Ovary (tissue), 9 donors: ENCODE results near the gene MELTF. TPM values are rescaled to one million over a fixed set of nuclear protein-coding genes. Genes with fewer than 3 reads are reported as not detected.

Experiments used
- DNase-seq, 5 donors: peaks; one replicate each; pipeline ENCODE4 v3.0.0-alpha.2; 2019 to 2020
- H3K27ac ChIP-seq, 2 donors: fragments of 200-600 bp; one replicate each; pipeline versions ENCODE4 v1.5.1 to v1.8.0; 2019 to 2022
- H3K27me3 ChIP-seq: fragments of 200-600 bp; one replicate; pipeline ENCODE4 v1.8.0; 2022
- H3K36me3 ChIP-seq: fragments of 200-600 bp; sonication (generic); one replicate; pipeline ENCODE4 v1.5.1; 2019
- H3K4me1 ChIP-seq: one replicate; pipeline ENCODE4 v1.8.1; 2013; ENCODE audit warnings: mild to moderate bottlenecking, moderate library complexity; ENCODE audit not compliant: insufficient read depth
- H3K4me3 ChIP-seq: fragments of 200-600 bp; sonication (generic); one replicate; pipeline ENCODE4 v1.5.1; 2017
- H3K9me3 ChIP-seq, 2 donors: fragments of 200-600 bp in 1 of 2; sonication (generic) in 1 of 2; one replicate each; pipeline versions ENCODE4 v1.5.1 to v1.8.1; 2013 to 2019; ENCODE audit warnings: mild to moderate bottlenecking in 1 of 2, moderate library complexity in 1 of 2
- CTCF ChIP-seq, 3 donors: fragments of 450-650 bp in 2 of 3; fragments of 200-600 bp in 1 of 3; IDR thresholded peaks; one replicate each; pipeline versions ENCODE4 v1.5.1 to v1.8.0; 2016 to 2022; ENCODE audit warnings: antibody characterized with exemption in 3 of 3, mild to moderate bottlenecking in 1 of 3
- EP300 ChIP-seq: sonication (generic); formaldehyde crosslinking; IDR thresholded peaks from one replicate; pipeline ENCODE4 v1.6.1; 2017; ENCODE audit warnings: antibody characterized with exemption
- POLR2A ChIP-seq: fragments of 450-650 bp; IDR thresholded peaks from one replicate; pipeline ENCODE4 v1.6.1; 2017; ENCODE audit warnings: antibody characterized with exemption, mild to moderate bottlenecking, moderate library complexity
- whole genome bisulfite sequencing, 3 donors: extraction: QIAGEN DNeasy Blood & Tissue Kit in 1 of 3; methylation state at CpG; one replicate each; pipeline versions ENCODE4 v1.1.5 to v1.1.7; 2013 to 2017; 5-methylcytosine and 5-hydroxymethylcytosine counted together
- intact Hi-C, 4 donors: fragments of 100-400 bp; cut with DNase I; formaldehyde crosslinking; loops; one replicate each; pipeline versions ENCODE4 v1.11.0 to v1.15.1; 2022 to 2023
- polyA plus RNA-seq, 2 donors: library from polyadenylated mRNA; stranded (reverse); fragments of 200-250 nt in 1 of 2; fragments of 350-450 nt in 1 of 2; fragmentation: Illumina TruSeq in 1 of 2; extraction: RNeasy Lipid Tissue Mini Kit (QIAGEN cat#74804) in 1 of 2; gene quantifications; one replicate each; pipeline ENCODE4 v1.2.3, GENCODE V29; 2013 to 2014
- total RNA-seq, 7 donors: library from RNA; depleted of rRNA in 2 of 7; stranded (reverse); fragments of >200 nt in 2 of 7; fragmentation: NEBNext Ultra II Directional in 3 of 7; extraction: Animal tissue kit (Norgen Biotek cat#: 25700) in 3 of 7; gene quantifications; one replicate each; pipeline versions ENCODE4 v1.1.0 to v1.2.4, GENCODE V29; 2016 to 2023
- donor health status: DM: no; HTN: no; CAD: no; lungs with moderate emphysema.
- donor health status: DM: no; HTN: no; CAD: no.
- donor health status: Bipolar disorder and iron deficiency.
- donor health status: DM: yes; HTN: yes; CAD: no.
- donor health status: DM: no; HTN: no; CAD: no.
- donor health status: DM: yes; HTN: yes; CAD: no.

MELTF gene
- total and polyA plus RNA-seq, 9 donors: 0.53 to 19.0 (median 2.0) TPM

GRCh38 chr3:197015790-197016736 is 13.6 kb downstream of the MELTF start:
- intact Hi-C loops: no loop called here
- no peaks in the 10 kb centered on the region for H3K9me3 ChIP-seq
- 93 to 94% (median 93%) methylated on average over 28 of the region's 28 CpGs for WGBS, 3 donors
- no peaks in the 10 kb centered on the region for H3K36me3 ChIP-seq
- no peaks in the 10 kb centered on the region for H3K4me1 ChIP-seq
- H3K27ac ChIP-seq: no peak overlapping the region
- no peaks in the 10 kb centered on the region for H3K27me3 ChIP-seq
- no peak for DNase-seq
- no peak overlapping the region for H3K4me3 ChIP-seq
- TF ChIP-seq EP300 (no peak), CTCF (IDR thresholded peaks at IDR 0.05) (no peak), POLR2A (no peak)

- intact Hi-C loops: no loop called here
- no peak overlapping the region for H3K4me3 ChIP-seq
- whole genome bisulfite sequencing, 3 donors: 90 to 94% (median 93%) methylated on average over 21 to 22 of the region's 22 CpGs
- no peaks in the 10 kb centered on the region for H3K27me3 ChIP-seq
- TF ChIP-seq EP300 (no peak), CTCF (IDR thresholded peaks at IDR 0.05) (no peak), POLR2A (no peak)
- H3K4me1 ChIP-seq: no peaks in the 10 kb centered on the region
- H3K9me3 ChIP-seq: no peaks in the 10 kb centered on the region
- H3K36me3 ChIP-seq: no peaks in the 10 kb centered on the region
- no peak for DNase-seq
- no peak overlapping the region for H3K27ac ChIP-seq
Observed at GRCh38 chr3:197014942-197015575, 14.6 kb downstream of the MELTF start.

- no peaks in the 10 kb centered on the region for H3K4me1 ChIP-seq
- 94 to 96% (median 96%) methylated on average over 6 of the region's 6 CpGs for WGBS, 3 donors
- TF ChIP-seq CTCF (IDR thresholded peaks at IDR 0.05): no peak
- TF ChIP-seq POLR2A: no peak
- TF ChIP-seq EP300: no peak
- H3K27ac ChIP-seq: no peak overlapping the region
- no peaks in the 10 kb centered on the region for H3K36me3 ChIP-seq
- intact Hi-C loops: no loop called here
- no peak overlapping the region for H3K4me3 ChIP-seq
- H3K9me3 ChIP-seq: no peaks in the 10 kb centered on the region
- no peak for DNase-seq
- H3K27me3 ChIP-seq: no peaks in the 10 kb centered on the region
Observed at GRCh38 chr3:197014024-197014423, 15.6 kb downstream of the MELTF start.

- no peaks in the 10 kb centered on the region for H3K4me1 ChIP-seq
- no peak for TF ChIP-seq EP300
- no peak for TF ChIP-seq POLR2A
- no peak for TF ChIP-seq CTCF (IDR thresholded peaks at IDR 0.05)
- H3K27ac ChIP-seq: no peak overlapping the region
- H3K27me3 ChIP-seq: no peaks in the 10 kb centered on the region
- no peak for DNase-seq
- no peak overlapping the region for H3K4me3 ChIP-seq
- intact Hi-C loops: no loop called here
- H3K36me3 ChIP-seq: no peaks in the 10 kb centered on the region
- H3K9me3 ChIP-seq: no peaks in the 10 kb centered on the region
- whole genome bisulfite sequencing, 3 donors: 73 to 86% (median 85%) methylated on average over 7 of the region's 7 CpGs
Observed at GRCh38 chr3:197012540-197012883, 17.1 kb downstream of the MELTF start.
